Thyroid gland (tissue), 4 donors: ENCODE measurements around the gene CX3CL1. TPM values are rescaled to one million over a fixed set of nuclear protein-coding genes. Genes with fewer than 3 reads are reported as not detected.

Experiments
- DNase-seq, 2 donors: peaks; one replicate each; pipeline ENCODE4 v3.0.0-alpha.2; 2019
- H3K27ac ChIP-seq, 3 donors: fragments of 200-600 bp; sonication (generic); 1 replicate in 2 of 3; 2 replicates in 1 of 3; pipeline ENCODE4 v1.5.1; 2016 to 2019; ENCODE audit warnings: mild to moderate bottlenecking in 1 of 3, moderate library complexity in 1 of 3
- H3K27me3 ChIP-seq: fragments of 200-600 bp; sonication (generic); one replicate; pipeline ENCODE4 v1.5.1; 2019
- H3K36me3 ChIP-seq, 2 donors: fragments of 200-600 bp; sonication (generic); one replicate each; pipeline ENCODE4 v1.5.1; 2016 to 2019
- H3K4me1 ChIP-seq, 2 donors: fragments of 200-600 bp; sonication (generic); one replicate each; pipeline ENCODE4 v1.5.1; 2017 to 2019
- H3K4me3 ChIP-seq, 3 donors: fragments of 200-600 bp; sonication (generic); replicated peaks in 1 of 3; 1 replicate in 2 of 3; 2 replicates in 1 of 3; pipeline ENCODE4 v1.5.1; 2016; ENCODE audit warnings: mild to moderate bottlenecking in 1 of 3
- H3K9me3 ChIP-seq: fragments of 200-600 bp; sonication (generic); one replicate; pipeline ENCODE4 v1.5.1; 2017
- POLR2A ChIP-seq, 2 donors: fragments of 450-650 bp; IDR thresholded peaks; one replicate each; pipeline ENCODE4 v1.6.1; 2017; ENCODE audit warnings: antibody characterized with exemption in 2 of 2, mild to moderate bottlenecking in 2 of 2, moderate library complexity in 1 of 2
- WGBS, 2 donors: methylation state at CpG; one replicate each; pipeline ENCODE4 v1.1.5; 2017; 5-methylcytosine and 5-hydroxymethylcytosine counted together
- intact Hi-C: fragments of 100-400 bp; cut with DNase I; formaldehyde crosslinking; loops from one replicate; pipeline ENCODE4 v1.15.1; 2023
- total RNA-seq, 4 donors: library from RNA; depleted of rRNA; stranded (reverse); fragments of >200 nt; gene quantifications; one replicate each; pipeline ENCODE4 v1.2.3, GENCODE V29; 2016
- TF ChIP-seq, protein P1 (sequence below), 6 experiments: fragments of 200-600 bp in 3 of 6; fragments of 450-650 bp in 3 of 6; sonication (generic) in 3 of 6; IDR thresholded peaks; one replicate each; pipeline ENCODE4 v1.5.1; 2016 to 2019; ENCODE audit warnings: antibody characterized with exemption in 6 of 6, mild to moderate bottlenecking in 2 of 6, inconsistent platforms in 1 of 6, moderate library complexity in 1 of 6

Gene CX3CL1
- total RNA-seq, 4 donors from 2014 or later: 3.3 to 12.6 (median 10.9) TPM

DNA sequence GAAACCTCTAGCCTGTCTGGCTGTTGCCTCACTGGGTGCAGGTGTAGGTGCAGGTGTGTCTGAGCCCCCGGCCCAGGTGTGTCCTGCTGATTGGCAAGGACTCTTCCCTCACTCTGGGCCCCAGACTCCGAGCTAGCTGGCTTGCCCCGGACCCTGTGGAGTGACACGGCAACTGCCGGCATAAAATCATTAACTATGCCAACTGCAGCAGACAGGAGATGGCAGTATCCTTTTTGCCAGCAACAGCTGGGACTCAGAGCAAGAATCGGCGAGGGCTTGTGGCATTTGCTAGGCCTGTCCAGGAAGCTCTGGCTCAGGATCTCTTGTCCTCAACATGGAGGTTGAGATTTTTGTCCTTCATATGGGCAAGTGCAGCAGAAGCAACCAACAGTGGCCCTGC is 54.1 kb downstream of the CX3CL1 start:
- Histone ChIP-seq H3K36me3 (peaks cover 17 to 36% of the 10 kb centered on the region in 2 donors), H3K4me1 (peaks cover 0 to 22% of the 10 kb centered on the region in 2 donors), H3K27ac (no peak overlapping the region), H3K4me3 (no peak overlapping the region), H3K9me3 (no peaks in the 10 kb centered on the region), H3K27me3 (no peaks in the 10 kb centered on the region)
- WGBS, 2 donors: 83 to 91% methylated on average over 7 of the region's 7 CpGs
- TF ChIP-seq, protein P1, sequence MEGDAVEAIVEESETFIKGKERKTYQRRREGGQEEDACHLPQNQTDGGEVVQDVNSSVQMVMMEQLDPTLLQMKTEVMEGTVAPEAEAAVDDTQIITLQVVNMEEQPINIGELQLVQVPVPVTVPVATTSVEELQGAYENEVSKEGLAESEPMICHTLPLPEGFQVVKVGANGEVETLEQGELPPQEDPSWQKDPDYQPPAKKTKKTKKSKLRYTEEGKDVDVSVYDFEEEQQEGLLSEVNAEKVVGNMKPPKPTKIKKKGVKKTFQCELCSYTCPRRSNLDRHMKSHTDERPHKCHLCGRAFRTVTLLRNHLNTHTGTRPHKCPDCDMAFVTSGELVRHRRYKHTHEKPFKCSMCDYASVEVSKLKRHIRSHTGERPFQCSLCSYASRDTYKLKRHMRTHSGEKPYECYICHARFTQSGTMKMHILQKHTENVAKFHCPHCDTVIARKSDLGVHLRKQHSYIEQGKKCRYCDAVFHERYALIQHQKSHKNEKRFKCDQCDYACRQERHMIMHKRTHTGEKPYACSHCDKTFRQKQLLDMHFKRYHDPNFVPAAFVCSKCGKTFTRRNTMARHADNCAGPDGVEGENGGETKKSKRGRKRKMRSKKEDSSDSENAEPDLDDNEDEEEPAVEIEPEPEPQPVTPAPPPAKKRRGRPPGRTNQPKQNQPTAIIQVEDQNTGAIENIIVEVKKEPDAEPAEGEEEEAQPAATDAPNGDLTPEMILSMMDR (IDR thresholded peaks at IDR 0.05): no peak
- TF ChIP-seq POLR2A (IDR thresholded peaks at IDR 0.05): no peak
- intact Hi-C loops: no loop called here
- no peak for DNase-seq

DNA sequence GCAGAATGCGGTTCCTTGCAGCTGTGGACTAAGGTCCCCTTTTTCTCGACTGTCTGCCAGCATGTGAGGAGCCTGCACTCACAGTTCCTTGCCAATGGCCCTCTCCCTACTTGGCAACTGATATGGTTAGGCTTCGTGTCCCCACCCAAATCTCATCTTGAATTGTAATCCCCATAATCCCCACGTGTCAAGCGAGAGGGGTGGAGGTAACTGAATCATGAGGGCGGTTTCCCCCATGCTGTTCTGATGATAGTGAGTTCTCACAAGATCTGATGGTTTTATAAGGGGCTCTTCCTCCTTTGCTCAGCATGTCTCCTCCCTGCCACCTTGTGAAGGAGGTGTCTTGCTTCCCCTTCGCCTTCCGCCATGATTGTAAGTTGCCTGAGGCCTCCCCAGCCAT is 55.0 kb downstream of the CX3CL1 start:
- H3K27me3 ChIP-seq: no peaks in the 10 kb centered on the region
- no peak overlapping the region for H3K4me3 ChIP-seq
- peaks cover 23 to 45% of the 10 kb centered on the region in 2 donors for H3K36me3 ChIP-seq
- peaks cover 0 to 16% of the 10 kb centered on the region in 2 donors for H3K4me1 ChIP-seq
- no peak overlapping the region for H3K27ac ChIP-seq
- H3K9me3 ChIP-seq: no peaks in the 10 kb centered on the region
- intact Hi-C loops: no loop called here
- DNase-seq: no peak
- TF ChIP-seq, protein P1 (IDR thresholded peaks at IDR 0.05): no peak
- no peak for TF ChIP-seq POLR2A (IDR thresholded peaks at IDR 0.05)
- 85 to 88% methylated on average over 8 of the region's 8 CpGs for WGBS, 2 donors

DNA sequence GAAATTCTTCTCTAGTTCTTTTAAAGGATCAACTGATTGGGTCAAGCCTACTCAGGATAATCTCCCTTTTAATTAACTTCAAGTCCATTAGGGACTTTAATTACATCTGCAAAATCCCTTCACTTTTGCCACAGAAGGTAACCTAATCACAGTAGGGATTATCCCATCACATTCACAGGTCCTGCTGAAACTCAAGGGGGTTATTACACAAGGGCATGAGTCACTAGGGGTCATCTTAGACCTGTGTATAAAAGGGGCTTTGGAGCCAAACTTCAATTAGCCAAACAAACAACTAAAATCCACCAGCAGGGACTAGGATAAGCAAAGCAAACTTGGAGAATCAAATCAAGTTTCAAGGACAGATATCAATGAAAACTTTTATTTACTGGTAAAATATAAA is 55.5 kb downstream of the CX3CL1 start:
- DNase-seq: no peak
- TF ChIP-seq, protein P1 (IDR thresholded peaks at IDR 0.05): no peak
- TF ChIP-seq POLR2A (IDR thresholded peaks at IDR 0.05): no peak
- Histone ChIP-seq H3K4me3 (no peak overlapping the region), H3K9me3 (no peaks in the 10 kb centered on the region), H3K27me3 (no peaks in the 10 kb centered on the region), H3K27ac (no peak overlapping the region), H3K36me3 (peaks cover 27 to 50% of the 10 kb centered on the region in 2 donors), H3K4me1 (peaks cover 0 to 12% of the 10 kb centered on the region in 2 donors)
- intact Hi-C loops: no loop called here

DNA sequence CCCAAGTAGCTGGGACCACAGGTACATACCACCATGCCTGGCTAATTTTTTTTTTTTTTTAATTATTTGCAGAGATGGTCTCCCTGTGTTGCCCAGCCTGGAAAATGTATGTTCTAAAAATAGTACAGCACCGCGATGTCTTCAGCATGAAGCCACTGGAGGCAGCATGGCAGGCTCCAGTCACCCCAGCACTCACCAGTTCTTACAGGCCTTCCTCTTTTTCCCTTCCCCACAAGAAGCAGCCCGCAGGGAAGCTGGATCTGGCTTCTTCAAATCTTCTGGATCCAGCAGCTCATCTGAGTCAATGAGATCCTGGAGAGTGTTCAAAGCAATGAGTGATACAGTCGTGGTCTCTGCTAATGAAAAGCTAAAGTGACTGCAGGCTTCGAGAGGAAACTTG is 58.7 kb downstream of the CX3CL1 start:
- no peak for DNase-seq
- no peak overlapping the region for H3K4me3 ChIP-seq
- 89 to 90% methylated on average over 5 of the region's 5 CpGs for WGBS, 2 donors
- intact Hi-C loops: no loop called here
- no peaks in the 10 kb centered on the region for H3K9me3 ChIP-seq
- no peak overlapping the region for H3K27ac ChIP-seq
- H3K36me3 ChIP-seq: peaks cover 53 to 82% of the 10 kb centered on the region in 2 donors
- no peaks in the 10 kb centered on the region for H3K27me3 ChIP-seq
- no peaks in the 10 kb centered on the region for H3K4me1 ChIP-seq
- no peak for TF ChIP-seq POLR2A (IDR thresholded peaks at IDR 0.05)
- TF ChIP-seq, protein P1 (IDR thresholded peaks at IDR 0.05): no peak

DNA sequence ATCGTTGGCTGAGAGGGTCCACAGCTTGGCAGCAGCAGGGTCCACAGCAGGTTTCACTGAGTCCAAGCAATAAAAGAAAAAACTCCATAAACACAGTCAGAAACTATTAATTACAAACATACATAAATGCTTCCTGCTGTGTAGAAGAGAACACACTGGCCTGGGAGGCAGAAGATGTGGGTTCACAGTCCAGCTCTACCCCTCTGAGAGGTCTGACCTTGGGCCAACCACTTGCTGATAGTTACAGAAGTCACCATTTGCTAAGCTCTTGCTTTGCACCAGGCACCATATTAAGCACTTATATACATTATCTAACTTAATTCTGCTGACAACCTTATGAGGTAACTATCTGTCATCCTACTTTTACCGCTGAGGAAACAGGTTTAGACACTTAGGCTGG is 60.2 kb downstream of the CX3CL1 start:
- no peaks in the 10 kb centered on the region for H3K27me3 ChIP-seq
- DNase-seq: no peak
- H3K4me3 ChIP-seq: no peak overlapping the region
- H3K9me3 ChIP-seq: no peaks in the 10 kb centered on the region
- intact Hi-C loops: no loop called here
- WGBS, 2 donors: 89 to 94% methylated on average over 2 of the region's 2 CpGs
- H3K36me3 ChIP-seq: peaks cover 53 to 86% of the 10 kb centered on the region in 2 donors
- TF ChIP-seq POLR2A (IDR thresholded peaks at IDR 0.05): no peak
- TF ChIP-seq, protein P1 (IDR thresholded peaks at IDR 0.05): no peak
- no peak overlapping the region for H3K27ac ChIP-seq
- no peaks in the 10 kb centered on the region for H3K4me1 ChIP-seq
